H1 (cell line): ENCODE results near the gene FAM184B. TPM values are rescaled to one million over a fixed set of nuclear protein-coding genes. Genes with fewer than 3 reads are reported as not detected.

Source experiments
- BRCA1 ChIP-seq: IDR thresholded peaks from 2 replicates; pipeline ENCODE4 v1.6.1; 2012; ENCODE audit warnings: low read depth, low read length, improper control_type of control experiment
- CHD1 ChIP-seq: IDR thresholded peaks from 2 replicates; pipeline ENCODE4 v1.6.1; 2012; ENCODE audit warnings: low read depth, low read length, improper control_type of control experiment
- KDM1A ChIP-seq: fragments of 200-600, 300-600 bp; sonication (generic); IDR thresholded peaks from 2 replicates; pipeline ENCODE4 v1.7.1; 2016; ENCODE audit warnings: mild to moderate bottlenecking, low read length, borderline replicate concordance
- NANOG ChIP-seq: IDR thresholded peaks from 2 replicates; pipeline ENCODE4 v1.6.1; 2011; ENCODE audit warnings: low read length, low read depth, mild to moderate bottlenecking, inconsistent platforms; ENCODE audit not compliant: insufficient read depth, poor library complexity, severe bottlenecking
- RAD21 ChIP-seq, 2 experiments: IDR thresholded peaks in 1 of 2; conservative IDR thresholded peaks in 1 of 2; 2 replicates each; pipeline ENCODE4 v1.6.1; 2011; ENCODE audit warnings: low read depth in 2 of 2, low read length in 2 of 2, improper control_type of control experiment in 1 of 2, inconsistent platforms in 1 of 2, mild to moderate bottlenecking in 1 of 2, moderate library complexity in 1 of 2
- SIX5 ChIP-seq: IDR thresholded peaks from 2 replicates; pipeline ENCODE4 v1.6.1; 2011; ENCODE audit warnings: mild to moderate bottlenecking, low read depth, low read length
- TEAD4 ChIP-seq: IDR thresholded peaks from 2 replicates; pipeline ENCODE4 v1.6.1; 2012; ENCODE audit warnings: low read depth, low read length, inconsistent platforms, mixed read lengths
- polyA plus RNA-seq, 7 experiments: library from polyadenylated mRNA; depleted of rRNA in 3 of 7; stranded (reverse) in 5 of 7; unstranded in 2 of 7; fragments of >200 nt in 5 of 7; fragments of 200-250 nt in 2 of 7; gene quantifications; 1 replicate in 5 of 7; 2 replicates in 1 of 7; 4 replicates in 1 of 7; pipeline versions ENCODE4 v1.2.1 to v1.2.3, GENCODE V29; 2011 to 2013; ENCODE audit warnings: missing spikeins in 2 of 7, mixed read lengths in 2 of 7
- total RNA-seq: library from RNA; stranded (reverse); fragmentation: NEBNext Ultra II Directional; extraction: Animal tissue kit (Norgen Biotek cat#: 25700); gene quantifications from 2 replicates; pipeline ENCODE4 v1.2.1, GENCODE V29; 2021

FAM184B gene
- total and polyA plus RNA-seq, 2 of the 8 experiments (the other 6 are each of a cell fraction or from before 2014, with no cell fraction given), result 0.05 to 0.39 TPM

DNA sequence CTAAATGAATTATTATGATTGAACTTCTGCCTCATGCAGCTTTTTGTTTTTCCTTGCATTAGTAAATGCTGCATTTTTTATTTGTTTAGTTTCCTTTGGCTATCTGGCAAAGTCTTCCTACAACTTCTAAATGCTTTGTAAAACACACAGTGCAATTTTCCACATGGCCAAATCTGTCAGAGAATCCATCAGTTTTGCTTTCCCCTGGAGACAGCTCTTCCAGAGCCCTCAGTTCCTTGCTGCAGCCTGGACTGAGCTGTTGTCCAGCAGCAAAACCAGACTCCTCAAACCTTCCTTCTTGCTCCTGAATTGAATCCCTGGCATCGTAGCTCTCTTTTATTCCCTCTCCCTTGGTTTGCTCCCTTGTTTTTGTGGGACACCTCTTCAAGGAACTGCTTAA is 124.3 kb downstream of the FAM184B start (continued):
- TF ChIP-seq SIX5 (no peak), BRCA1 (no peak), NANOG (no peak), CHD1 (no peak), KDM1A (no peak), RAD21 (IDR thresholded peaks at IDR 0.05 in 1 of 2, conservative IDR thresholded peaks at IDR 0.05 in 1 of 2; ENCODE audit: low read depth in 2 of 2, low read length in 2 of 2) (no peak), TEAD4 (no peak)
